OCI-LY7 (cell line): ENCODE data around the gene ANKS1A.
"Not testable (repeated sequence)": the region's sequence is repeated elsewhere in the genome, so short reads cannot be mapped to it uniquely, and the experiment has no call there.

Experiments used
- EZH2phosphoT487 ChIP-seq: fragments of 200-600 bp; sonication (generic); IDR thresholded peaks from 2 replicates; pipeline ENCODE4 v1.6.1; 2018; ENCODE audit warnings: low read depth, borderline replicate concordance, mild to moderate bottlenecking, mixed run types, antibody characterized with exemption, low read length, moderate library complexity, mixed read lengths
- TF ChIP-seq, protein P1 (sequence below): fragments of 200-600 bp; sonication (generic); conservative IDR thresholded peaks from 2 replicates; pipeline ENCODE4 v1.5.1; 2014; ENCODE audit warnings: mild to moderate bottlenecking, antibody characterized with exemption, low read length, moderate library complexity, mixed read lengths

DNA sequence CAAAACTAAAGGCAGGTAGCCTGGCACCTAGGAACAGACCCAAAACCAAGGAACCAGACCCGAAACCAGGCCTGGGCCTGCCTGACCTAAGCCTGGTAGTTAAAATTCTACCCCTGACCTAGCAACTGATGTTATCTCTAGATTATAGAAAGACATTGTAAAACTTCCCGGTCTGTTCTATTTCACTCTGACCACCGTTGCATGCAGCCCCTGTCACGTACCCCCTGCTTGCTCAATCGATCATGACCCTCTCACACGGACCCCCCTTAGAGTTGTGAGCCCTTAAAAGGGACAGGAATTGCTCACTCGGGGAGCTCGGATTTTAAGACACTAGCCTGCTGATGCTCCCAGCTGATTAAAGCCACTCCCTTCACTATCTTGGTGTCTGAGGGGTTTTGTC, 109.4 kb downstream of the ANKS1A start:
- TF ChIP-seq, protein P1, sequence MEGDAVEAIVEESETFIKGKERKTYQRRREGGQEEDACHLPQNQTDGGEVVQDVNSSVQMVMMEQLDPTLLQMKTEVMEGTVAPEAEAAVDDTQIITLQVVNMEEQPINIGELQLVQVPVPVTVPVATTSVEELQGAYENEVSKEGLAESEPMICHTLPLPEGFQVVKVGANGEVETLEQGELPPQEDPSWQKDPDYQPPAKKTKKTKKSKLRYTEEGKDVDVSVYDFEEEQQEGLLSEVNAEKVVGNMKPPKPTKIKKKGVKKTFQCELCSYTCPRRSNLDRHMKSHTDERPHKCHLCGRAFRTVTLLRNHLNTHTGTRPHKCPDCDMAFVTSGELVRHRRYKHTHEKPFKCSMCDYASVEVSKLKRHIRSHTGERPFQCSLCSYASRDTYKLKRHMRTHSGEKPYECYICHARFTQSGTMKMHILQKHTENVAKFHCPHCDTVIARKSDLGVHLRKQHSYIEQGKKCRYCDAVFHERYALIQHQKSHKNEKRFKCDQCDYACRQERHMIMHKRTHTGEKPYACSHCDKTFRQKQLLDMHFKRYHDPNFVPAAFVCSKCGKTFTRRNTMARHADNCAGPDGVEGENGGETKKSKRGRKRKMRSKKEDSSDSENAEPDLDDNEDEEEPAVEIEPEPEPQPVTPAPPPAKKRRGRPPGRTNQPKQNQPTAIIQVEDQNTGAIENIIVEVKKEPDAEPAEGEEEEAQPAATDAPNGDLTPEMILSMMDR, result not testable (repeated sequence)
- TF ChIP-seq EZH2phosphoT487, result not testable (repeated sequence)
